Measurements from ENCODE around the gene DNAJB6.

- TF ChIP-seq, protein P1, sequence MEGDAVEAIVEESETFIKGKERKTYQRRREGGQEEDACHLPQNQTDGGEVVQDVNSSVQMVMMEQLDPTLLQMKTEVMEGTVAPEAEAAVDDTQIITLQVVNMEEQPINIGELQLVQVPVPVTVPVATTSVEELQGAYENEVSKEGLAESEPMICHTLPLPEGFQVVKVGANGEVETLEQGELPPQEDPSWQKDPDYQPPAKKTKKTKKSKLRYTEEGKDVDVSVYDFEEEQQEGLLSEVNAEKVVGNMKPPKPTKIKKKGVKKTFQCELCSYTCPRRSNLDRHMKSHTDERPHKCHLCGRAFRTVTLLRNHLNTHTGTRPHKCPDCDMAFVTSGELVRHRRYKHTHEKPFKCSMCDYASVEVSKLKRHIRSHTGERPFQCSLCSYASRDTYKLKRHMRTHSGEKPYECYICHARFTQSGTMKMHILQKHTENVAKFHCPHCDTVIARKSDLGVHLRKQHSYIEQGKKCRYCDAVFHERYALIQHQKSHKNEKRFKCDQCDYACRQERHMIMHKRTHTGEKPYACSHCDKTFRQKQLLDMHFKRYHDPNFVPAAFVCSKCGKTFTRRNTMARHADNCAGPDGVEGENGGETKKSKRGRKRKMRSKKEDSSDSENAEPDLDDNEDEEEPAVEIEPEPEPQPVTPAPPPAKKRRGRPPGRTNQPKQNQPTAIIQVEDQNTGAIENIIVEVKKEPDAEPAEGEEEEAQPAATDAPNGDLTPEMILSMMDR (IDR thresholded peaks at IDR 0.05), result no peak
- TF ChIP-seq POLR2AphosphoS5 (IDR thresholded peaks at IDR 0.05; ENCODE audit: insufficient read depth in 1 of 2, low read depth in 1 of 2) (no peak), POLR2A (IDR thresholded peaks at IDR 0.05) (no peak)
Observed at GRCh38 chr7:157427811-157428553, 91.2 kb downstream of the DNAJB6 start.

Data from vagina (tissue), 2 donors.